SK-N-SH (cell line): ENCODE data around the gene LIMK2. TPM values are rescaled to one million over a fixed set of nuclear protein-coding genes. Genes with fewer than 3 reads are reported as not detected.

Experiments
- CTCF ChIA-PET: fragments of 300-600, 350-600 bp; formaldehyde crosslinking; extraction: SDS; loops from one replicate; lab custom pipeline; 2021; lab: Yijun Ruan, JAX
- POLR2A ChIA-PET: fragments of 350-600 bp; sonication (Branson Sonifier 250); formaldehyde crosslinking; extraction: SDS; loops from one replicate; lab custom pipeline; 2020; ENCODE audit warnings: antibody characterized with exemption, inconsistent platforms; lab: Yijun Ruan, JAX
- DNase-seq: peaks from one replicate; pipeline ENCODE4 v3.0.0; 2012
- H2AFZ ChIP-seq: fragments of 200-600 bp; sonication (generic); 2 replicates; pipeline ENCODE4 v1.8.1; 2016; ENCODE audit warnings: antibody characterized with exemption, mild to moderate bottlenecking, low read depth
- H3F3A ChIP-seq: fragments of 200-600 bp; sonication (generic); replicated peaks from 2 replicates; pipeline ENCODE3; 2016; ENCODE audit warnings: antibody characterized with exemption, mild to moderate bottlenecking; ENCODE audit not compliant: insufficient read depth
- H3K27ac ChIP-seq, 2 experiments: fragments of 200-500 bp in 1 of 2; fragments of 200-600 bp in 1 of 2; sonication (Bioruptor generic) in 1 of 2; sonication (generic), shearing (Covaris generic) in 1 of 2; 2 replicates each; pipeline versions ENCODE4 v1.5.1 to v1.6.1; 2014 to 2016; ENCODE audit warnings: low read depth in 2 of 2, inconsistent platforms in 1 of 2, low read length in 1 of 2, mild to moderate bottlenecking in 1 of 2, mixed read lengths in 1 of 2
- H3K27me3 ChIP-seq: fragments of 200-600 bp; sonication (generic), shearing (Covaris generic); 2 replicates; pipeline ENCODE4 v1.6.1; 2016; ENCODE audit warnings: mixed run types; ENCODE audit not compliant: insufficient read depth
- H3K36me3 ChIP-seq, 2 experiments: fragments of 200-500 bp in 1 of 2; fragments of 200-600 bp in 1 of 2; sonication (Bioruptor generic) in 1 of 2; sonication (generic) in 1 of 2; replicated peaks in 1 of 2; 2 replicates each; pipeline versions ENCODE3 to v1.5.1; 2014 to 2016; ENCODE audit warnings: low read length in 1 of 2, mild to moderate bottlenecking in 1 of 2; ENCODE audit not compliant: insufficient read depth in 2 of 2, control insufficient read depth in 1 of 2
- H3K4me1 ChIP-seq, 2 experiments: fragments of 200-500 bp in 1 of 2; fragments of 200-600 bp in 1 of 2; sonication (Bioruptor generic) in 1 of 2; sonication (generic), shearing (Covaris generic) in 1 of 2; 2 replicates each; pipeline versions ENCODE4 v1.5.1 to v1.6.1; 2014 to 2016; ENCODE audit warnings: low read depth in 1 of 2, low read length in 1 of 2, mixed run types in 1 of 2; ENCODE audit not compliant: insufficient read depth in 2 of 2, control insufficient read depth in 1 of 2
- H3K4me2 ChIP-seq: fragments of 200-600 bp; sonication (generic), shearing (Covaris generic); 2 replicates; pipeline ENCODE4 v1.6.1; 2017; ENCODE audit warnings: mixed run types
- H3K4me3 ChIP-seq, 2 experiments: fragments of 200-500 bp in 1 of 2; fragments of 200-600 bp in 1 of 2; sonication (Bioruptor generic) in 1 of 2; sonication (generic), shearing (Covaris generic) in 1 of 2; 2 replicates each; pipeline versions ENCODE4 v1.5.1 to v1.8.1; 2014 to 2016; ENCODE audit warnings: low read depth in 2 of 2, inconsistent platforms in 1 of 2, low read length in 1 of 2, mild to moderate bottlenecking in 1 of 2, mixed read lengths in 1 of 2, moderate library complexity in 1 of 2
- H3K79me2 ChIP-seq: fragments of 200-600 bp; sonication (generic); 2 replicates; pipeline ENCODE4 v1.8.1; 2017; ENCODE audit warnings: mild to moderate bottlenecking; ENCODE audit not compliant: insufficient read depth
- H3K9ac ChIP-seq: fragments of 200-600 bp; sonication (generic); 2 replicates; pipeline ENCODE4 v1.6.1; 2017; ENCODE audit warnings: mixed run types
- H3K9me2 ChIP-seq: fragments of 200-600 bp; sonication (generic); 2 replicates; pipeline ENCODE4 v1.6.1; 2017; ENCODE audit warnings: mixed run types
- H3K9me3 ChIP-seq: fragments of 200-600 bp; sonication (generic); 2 replicates; pipeline ENCODE4 v1.6.1; 2017; ENCODE audit warnings: mixed run types, mild to moderate bottlenecking, moderate library complexity
- H4K20me1 ChIP-seq: fragments of 200-600 bp; sonication (generic); 2 replicates; pipeline ENCODE4 v1.6.1; 2017; ENCODE audit warnings: mild to moderate bottlenecking, mixed run types; ENCODE audit not compliant: insufficient read depth
- CHD2 ChIP-seq: fragments of 150-350 bp; IDR thresholded peaks from 2 replicates; pipeline ENCODE4 v1.6.1; 2018; ENCODE audit warnings: low read length; ENCODE audit not compliant: partially characterized antibody
- ELF1 ChIP-seq: IDR thresholded peaks from 2 replicates; pipeline ENCODE4 v1.4.0; 2012
- FOSL2 ChIP-seq: IDR thresholded peaks from 2 replicates; pipeline ENCODE4 v1.4.0; 2012; ENCODE audit warnings: low read depth, mild to moderate bottlenecking, moderate library complexity, borderline replicate concordance
- FOXJ3 ChIP-seq: sonication (generic); formaldehyde crosslinking; IDR thresholded peaks from 2 replicates; pipeline ENCODE4 v1.5.1; 2020; ENCODE audit warnings: mild to moderate bottlenecking, missing genetic modification reagents
- MXI1 ChIP-seq: IDR thresholded peaks from 2 replicates; pipeline ENCODE4 v1.6.1; 2012; ENCODE audit warnings: mild to moderate bottlenecking, low read depth, low read length, improper control_type of control experiment
- POLR2AphosphoS5 ChIP-seq: IDR thresholded peaks from 2 replicates; pipeline ENCODE4 v1.6.1; 2012; ENCODE audit warnings: low read depth, low read length
- RXRA ChIP-seq: IDR thresholded peaks from 2 replicates; pipeline ENCODE4 v1.4.0; 2012; ENCODE audit warnings: low read depth, mild to moderate bottlenecking, borderline replicate concordance
- TCF12 ChIP-seq: IDR thresholded peaks from 2 replicates; pipeline ENCODE4 v1.4.0; 2012
- WGBS: methylation state at CpG from one replicate; pipeline ENCODE4 v1.1.6; 2017; ENCODE audit warnings: low lambda C conversion rate; 5-methylcytosine and 5-hydroxymethylcytosine counted together
- polyA plus RNA-seq, 3 experiments: library from polyadenylated mRNA; depleted of rRNA; stranded (reverse); fragments of >200 nt; gene quantifications; 2 replicates each; pipeline ENCODE4 v1.2.3, GENCODE V29; 2012
- TF ChIP-seq, protein P1 (sequence below): IDR thresholded peaks from 2 replicates; pipeline ENCODE4 v1.4.0; 2012; ENCODE audit warnings: low read depth, borderline replicate concordance
- TF ChIP-seq, protein P2 (sequence below): fragments of 200-600 bp; sonication (generic); IDR thresholded peaks from 2 replicates; pipeline ENCODE4 v1.6.1; 2017; ENCODE audit warnings: antibody characterized with exemption, mild to moderate bottlenecking, moderate library complexity
- TF ChIP-seq, protein P3 (sequence below): fragments of 150-350 bp; IDR thresholded peaks from 2 replicates; pipeline ENCODE4 v1.6.1; 2017; ENCODE audit warnings: antibody characterized with exemption, low read length, low read depth, borderline replicate concordance
- TF ChIP-seq, protein P4 (sequence below): IDR thresholded peaks from 2 replicates; pipeline ENCODE4 v1.4.0; 2012; ENCODE audit warnings: low read depth, borderline replicate concordance
- TF ChIP-seq, protein P5 (sequence below): IDR thresholded peaks from 2 replicates; pipeline ENCODE4; 2012

The LIMK2 gene
- polyA plus RNA-seq, 1 of the 3 experiments (the other 2 are of a cell fraction): 9.8 TPM

DNA sequence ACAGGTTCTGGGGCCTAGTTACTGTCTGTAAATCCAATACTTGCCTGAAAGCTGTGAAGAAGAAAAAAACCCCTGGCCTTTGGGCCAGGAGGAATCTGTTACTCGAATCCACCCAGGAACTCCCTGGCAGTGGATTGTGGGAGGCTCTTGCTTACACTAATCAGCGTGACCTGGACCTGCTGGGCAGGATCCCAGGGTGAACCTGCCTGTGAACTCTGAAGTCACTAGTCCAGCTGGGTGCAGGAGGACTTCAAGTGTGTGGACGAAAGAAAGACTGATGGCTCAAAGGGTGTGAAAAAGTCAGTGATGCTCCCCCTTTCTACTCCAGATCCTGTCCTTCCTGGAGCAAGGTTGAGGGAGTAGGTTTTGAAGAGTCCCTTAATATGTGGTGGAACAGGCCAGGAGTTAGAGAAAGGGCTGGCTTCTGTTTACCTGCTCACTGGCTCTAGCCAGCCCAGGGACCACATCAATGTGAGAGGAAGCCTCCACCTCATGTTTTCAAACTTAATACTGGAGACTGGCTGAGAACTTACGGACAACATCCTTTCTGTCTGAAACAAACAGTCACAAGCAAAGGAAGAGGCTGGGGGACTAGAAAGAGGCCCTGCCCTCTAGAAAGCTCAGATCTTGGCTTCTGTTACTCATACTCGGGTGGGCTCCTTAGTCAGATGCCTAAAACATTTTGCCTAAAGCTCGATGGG, 66.7 kb downstream of the LIMK2 start:
- no peaks in the 10 kb centered on the region for H3K79me2 ChIP-seq
- ChIA-PET POLR2A (no interaction called here), CTCF (interaction anchor here (1.3 to 3.1 kb wide), 2 partner anchors 35 to 67 kb away, joined by 8 to 14 read pairs; partner anchors contain the start of gene LIMK2)
- no peak overlapping the region for H2AFZ ChIP-seq
- 91% methylated on average over 5 of the region's 6 CpGs for WGBS
- H3K9me2 ChIP-seq: no peaks in the 10 kb centered on the region
- no peak overlapping the region for H3K27ac ChIP-seq
- no peak overlapping the region for H3K4me2 ChIP-seq
- H4K20me1 ChIP-seq: no peaks in the 10 kb centered on the region
- TF ChIP-seq RXRA (no peak), MXI1 (no peak), POLR2AphosphoS5 (no peak), FOSL2 (no peak), CHD2 (no peak), FOXJ3 (no peak), TCF12 (no peak), ELF1 (no peak)
- TF ChIP-seq, protein P1, sequence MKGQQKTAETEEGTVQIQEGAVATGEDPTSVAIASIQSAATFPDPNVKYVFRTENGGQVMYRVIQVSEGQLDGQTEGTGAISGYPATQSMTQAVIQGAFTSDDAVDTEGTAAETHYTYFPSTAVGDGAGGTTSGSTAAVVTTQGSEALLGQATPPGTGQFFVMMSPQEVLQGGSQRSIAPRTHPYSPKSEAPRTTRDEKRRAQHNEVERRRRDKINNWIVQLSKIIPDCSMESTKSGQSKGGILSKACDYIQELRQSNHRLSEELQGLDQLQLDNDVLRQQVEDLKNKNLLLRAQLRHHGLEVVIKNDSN: no peak
- TF ChIP-seq, protein P2, sequence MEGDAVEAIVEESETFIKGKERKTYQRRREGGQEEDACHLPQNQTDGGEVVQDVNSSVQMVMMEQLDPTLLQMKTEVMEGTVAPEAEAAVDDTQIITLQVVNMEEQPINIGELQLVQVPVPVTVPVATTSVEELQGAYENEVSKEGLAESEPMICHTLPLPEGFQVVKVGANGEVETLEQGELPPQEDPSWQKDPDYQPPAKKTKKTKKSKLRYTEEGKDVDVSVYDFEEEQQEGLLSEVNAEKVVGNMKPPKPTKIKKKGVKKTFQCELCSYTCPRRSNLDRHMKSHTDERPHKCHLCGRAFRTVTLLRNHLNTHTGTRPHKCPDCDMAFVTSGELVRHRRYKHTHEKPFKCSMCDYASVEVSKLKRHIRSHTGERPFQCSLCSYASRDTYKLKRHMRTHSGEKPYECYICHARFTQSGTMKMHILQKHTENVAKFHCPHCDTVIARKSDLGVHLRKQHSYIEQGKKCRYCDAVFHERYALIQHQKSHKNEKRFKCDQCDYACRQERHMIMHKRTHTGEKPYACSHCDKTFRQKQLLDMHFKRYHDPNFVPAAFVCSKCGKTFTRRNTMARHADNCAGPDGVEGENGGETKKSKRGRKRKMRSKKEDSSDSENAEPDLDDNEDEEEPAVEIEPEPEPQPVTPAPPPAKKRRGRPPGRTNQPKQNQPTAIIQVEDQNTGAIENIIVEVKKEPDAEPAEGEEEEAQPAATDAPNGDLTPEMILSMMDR: no peak
- TF ChIP-seq, protein P3, sequence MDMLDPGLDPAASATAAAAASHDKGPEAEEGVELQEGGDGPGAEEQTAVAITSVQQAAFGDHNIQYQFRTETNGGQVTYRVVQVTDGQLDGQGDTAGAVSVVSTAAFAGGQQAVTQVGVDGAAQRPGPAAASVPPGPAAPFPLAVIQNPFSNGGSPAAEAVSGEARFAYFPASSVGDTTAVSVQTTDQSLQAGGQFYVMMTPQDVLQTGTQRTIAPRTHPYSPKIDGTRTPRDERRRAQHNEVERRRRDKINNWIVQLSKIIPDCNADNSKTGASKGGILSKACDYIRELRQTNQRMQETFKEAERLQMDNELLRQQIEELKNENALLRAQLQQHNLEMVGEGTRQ: no peak
- TF ChIP-seq, protein P4, sequence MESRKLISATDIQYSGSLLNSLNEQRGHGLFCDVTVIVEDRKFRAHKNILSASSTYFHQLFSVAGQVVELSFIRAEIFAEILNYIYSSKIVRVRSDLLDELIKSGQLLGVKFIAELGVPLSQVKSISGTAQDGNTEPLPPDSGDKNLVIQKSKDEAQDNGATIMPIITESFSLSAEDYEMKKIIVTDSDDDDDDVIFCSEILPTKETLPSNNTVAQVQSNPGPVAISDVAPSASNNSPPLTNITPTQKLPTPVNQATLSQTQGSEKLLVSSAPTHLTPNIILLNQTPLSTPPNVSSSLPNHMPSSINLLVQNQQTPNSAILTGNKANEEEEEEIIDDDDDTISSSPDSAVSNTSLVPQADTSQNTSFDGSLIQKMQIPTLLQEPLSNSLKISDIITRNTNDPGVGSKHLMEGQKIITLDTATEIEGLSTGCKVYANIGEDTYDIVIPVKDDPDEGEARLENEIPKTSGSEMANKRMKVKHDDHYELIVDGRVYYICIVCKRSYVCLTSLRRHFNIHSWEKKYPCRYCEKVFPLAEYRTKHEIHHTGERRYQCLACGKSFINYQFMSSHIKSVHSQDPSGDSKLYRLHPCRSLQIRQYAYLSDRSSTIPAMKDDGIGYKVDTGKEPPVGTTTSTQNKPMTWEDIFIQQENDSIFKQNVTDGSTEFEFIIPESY: no peak
- TF ChIP-seq, protein P5, sequence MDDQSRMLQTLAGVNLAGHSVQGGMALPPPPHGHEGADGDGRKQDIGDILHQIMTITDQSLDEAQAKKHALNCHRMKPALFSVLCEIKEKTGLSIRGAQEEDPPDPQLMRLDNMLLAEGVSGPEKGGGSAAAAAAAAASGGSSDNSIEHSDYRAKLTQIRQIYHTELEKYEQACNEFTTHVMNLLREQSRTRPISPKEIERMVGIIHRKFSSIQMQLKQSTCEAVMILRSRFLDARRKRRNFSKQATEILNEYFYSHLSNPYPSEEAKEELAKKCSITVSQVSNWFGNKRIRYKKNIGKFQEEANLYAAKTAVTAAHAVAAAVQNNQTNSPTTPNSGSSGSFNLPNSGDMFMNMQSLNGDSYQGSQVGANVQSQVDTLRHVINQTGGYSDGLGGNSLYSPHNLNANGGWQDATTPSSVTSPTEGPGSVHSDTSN: no peak
- peaks cover 28 to 68% of the 10 kb centered on the region in 2 experiments for H3K36me3 ChIP-seq
- no peak overlapping the region for H3K9ac ChIP-seq
- DNase-seq: no peak
- H3K9me3 ChIP-seq: no peaks in the 10 kb centered on the region
- H3K27me3 ChIP-seq: no peaks in the 10 kb centered on the region
- no peaks in the 10 kb centered on the region; a peak in 1 of 4 replicates for H3K4me1 ChIP-seq
- H3F3A ChIP-seq: peaks cover 23% of the 10 kb centered on the region
- no peak overlapping the region for H3K4me3 ChIP-seq
